Mucosa of descending colon (tissue), 3 donors: ENCODE data around the gene UCN3. TPM values are rescaled to one million over a fixed set of nuclear protein-coding genes. Genes with fewer than 3 reads are reported as not detected.

Experiments used
- ATAC-seq: fragments of 200-7000 bp; cut with Tn5 transposase; one replicate; pipeline ENCODE4 v1.9.1; 2020; ENCODE audit warnings: mild to moderate bottlenecking, moderate library complexity
- DNase-seq, 3 donors: peaks; one replicate each; pipeline ENCODE4 v3.0.0-alpha.2; 2020
- H3K36me3 ChIP-seq: fragments of 200-600 bp; one replicate; pipeline ENCODE4 v1.8.0; 2021; ENCODE audit warnings: low read depth, mild to moderate bottlenecking
- H3K4me1 ChIP-seq: fragments of 200-600 bp; one replicate; pipeline ENCODE4 v1.8.0; 2021; ENCODE audit warnings: low read depth, mild to moderate bottlenecking
- H3K4me3 ChIP-seq: fragments of 200-600 bp; one replicate; pipeline ENCODE4 v1.8.0; 2021; ENCODE audit warnings: mild to moderate bottlenecking
- H3K9me3 ChIP-seq: fragments of 200-600 bp; one replicate; pipeline ENCODE4 v1.8.0; 2021; ENCODE audit warnings: mild to moderate bottlenecking
- CTCF ChIP-seq: fragments of 200-600 bp; IDR thresholded peaks from one replicate; pipeline ENCODE4 v1.8.0; 2022; ENCODE audit warnings: antibody characterized with exemption, mild to moderate bottlenecking
- intact Hi-C, 2 donors: fragments of 100-400 bp; cut with DNase I in 1 of 2; cut with micrococcal nuclease in 1 of 2; formaldehyde crosslinking; loops; one replicate each; pipeline versions ENCODE4 v1.11.0 to v1.11.1; 2022; cut with DNase I, micrococcal nuclease
- total RNA-seq, 3 donors: library from RNA; stranded (reverse); fragmentation: NEBNext Ultra II Directional in 2 of 3; extraction: Animal tissue kit (Norgen Biotek cat#: 25700) in 2 of 3; gene quantifications; one replicate each; pipeline versions ENCODE4 v1.2.1 to v1.2.4, GENCODE V29; 2021 to 2023
- donor health status: DM: no; HTN: no; CAD: no; lungs with moderate emphysema.
- donor health status: DM: no; HTN: no; CAD: no.
- donor health status: DM: no; HTN: yes; CAD: no.

UCN3 gene
- total RNA-seq, 3 donors from 2014 or later = 1.4 to 5.9 (median 4.8) TPM

DNA sequence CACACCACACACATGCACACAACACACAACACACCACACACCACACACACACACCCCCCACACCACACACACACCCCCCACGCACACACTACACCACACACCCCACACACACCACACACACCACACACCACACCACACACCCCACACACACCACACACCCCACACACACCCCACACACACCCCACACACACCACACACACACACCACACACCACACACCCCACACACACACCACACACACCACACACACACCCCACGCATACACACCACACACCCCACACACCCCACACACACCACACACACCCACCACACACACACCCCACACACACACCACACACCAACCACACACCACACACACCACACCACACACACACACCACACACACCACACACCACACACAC lies 16.4 kb downstream of the UCN3 start:
- no peaks in the 10 kb centered on the region for H3K9me3 ChIP-seq
- TF ChIP-seq CTCF = no peak
- no peak for DNase-seq
- H3K36me3 ChIP-seq = no peaks in the 10 kb centered on the region
- intact Hi-C loops = loop anchor here in 1 of 2 donors (10.0 kb wide), 1 partner anchor 526 kb away; no protein-coding TSS in a partner anchor
- H3K4me1 ChIP-seq = no peaks in the 10 kb centered on the region
- no peak for ATAC-seq
- H3K4me3 ChIP-seq = no peak overlapping the region

GRCh38 chr10:5385224-5385623 lies 20.5 kb downstream of the UCN3 start:
- Histone ChIP-seq H3K4me3 (no peak overlapping the region), H3K4me1 (no peaks in the 10 kb centered on the region), H3K36me3 (no peaks in the 10 kb centered on the region), H3K9me3 (peaks cover 6% of the 10 kb centered on the region)
- no peak for TF ChIP-seq CTCF
- intact Hi-C loops = loop anchor here in 1 of 2 donors (10.0 kb wide), 1 partner anchor 530 kb away; no protein-coding TSS in a partner anchor
- no peak for ATAC-seq
- DNase-seq = no peak

- intact Hi-C loops = loop anchor here in 1 of 2 donors (10.0 kb wide), 1 partner anchor 532 kb away; no protein-coding TSS in a partner anchor
- DNase-seq (no peak), ATAC-seq (no peak)
- TF ChIP-seq CTCF = no peak
- no peaks in the 10 kb centered on the region for H3K4me1 ChIP-seq
- no peak overlapping the region for H3K4me3 ChIP-seq
- H3K36me3 ChIP-seq = no peaks in the 10 kb centered on the region
- H3K9me3 ChIP-seq = peaks cover 23% of the 10 kb centered on the region
Measured at GRCh38 chr10:5387169-5387568, 22.4 kb downstream of the UCN3 start.

GRCh38 chr10:5390607-5391205 lies 25.9 kb downstream of the UCN3 start:
- H3K36me3 ChIP-seq = no peaks in the 10 kb centered on the region
- no peak for TF ChIP-seq CTCF
- intact Hi-C loops = no loop called here
- peaks cover 23% of the 10 kb centered on the region for H3K9me3 ChIP-seq
- DNase-seq (no peak), ATAC-seq (no peak)
- H3K4me3 ChIP-seq = no peak overlapping the region
- H3K4me1 ChIP-seq = no peaks in the 10 kb centered on the region

- Histone ChIP-seq H3K4me1 (no peaks in the 10 kb centered on the region), H3K9me3 (peaks cover 23% of the 10 kb centered on the region), H3K36me3 (no peaks in the 10 kb centered on the region), H3K4me3 (no peak overlapping the region)
- intact Hi-C loops = no loop called here
- no peak for ATAC-seq
- no peak for TF ChIP-seq CTCF
- DNase-seq = no peak
Measured at GRCh38 chr10:5391790-5392189, 27.0 kb downstream of the UCN3 start.

- Histone ChIP-seq H3K9me3 (peaks cover 23% of the 10 kb centered on the region), H3K36me3 (no peaks in the 10 kb centered on the region), H3K4me3 (no peak overlapping the region), H3K4me1 (no peaks in the 10 kb centered on the region)
- TF ChIP-seq CTCF = no peak
- DNase-seq = no peak
- intact Hi-C loops = no loop called here
- ATAC-seq = no peak
Measured at GRCh38 chr10:5393529-5393928, 28.8 kb downstream of the UCN3 start.
